AG10803 (cell line): Measurements from ENCODE around the gene RAP1GAP.

ENCODE experiments used
- DNase-seq: peaks from one replicate; pipeline ENCODE4 v3.0.0; 2010; ENCODE audit warnings: low read depth
- H3K4me3 ChIP-seq: 2 replicates; pipeline ENCODE4 v1.5.1; 2011; ENCODE audit warnings: mild to moderate bottlenecking, low read length, control low read depth
- TF ChIP-seq, protein P1 (sequence below): conservative IDR thresholded peaks from 2 replicates; pipeline ENCODE4 v1.5.1; 2011; ENCODE audit warnings: mild to moderate bottlenecking, low read length, control low read depth, inconsistent platforms

Gene RAP1GAP

DNA sequence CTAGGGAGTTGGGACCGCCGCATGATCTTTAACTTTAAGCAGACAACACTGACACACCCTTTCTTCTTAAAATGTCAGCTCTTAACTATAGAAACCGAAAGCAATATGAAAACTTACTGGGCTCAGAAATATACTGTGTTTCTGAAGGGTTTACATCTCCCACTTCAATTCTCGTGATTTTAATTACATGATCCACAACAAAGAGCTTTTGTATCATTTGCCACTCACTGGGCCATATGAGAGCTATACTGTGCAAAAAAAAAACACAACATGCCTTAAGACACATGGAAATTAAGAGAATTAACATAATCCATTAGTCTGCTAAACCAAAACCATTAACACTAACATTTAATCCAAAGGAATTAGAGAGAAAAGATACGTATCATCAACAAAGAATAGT lies 35.0 kb upstream of the RAP1GAP start:
- no peak overlapping the region for H3K4me3 ChIP-seq
- no peak for DNase-seq
- TF ChIP-seq, protein P1, sequence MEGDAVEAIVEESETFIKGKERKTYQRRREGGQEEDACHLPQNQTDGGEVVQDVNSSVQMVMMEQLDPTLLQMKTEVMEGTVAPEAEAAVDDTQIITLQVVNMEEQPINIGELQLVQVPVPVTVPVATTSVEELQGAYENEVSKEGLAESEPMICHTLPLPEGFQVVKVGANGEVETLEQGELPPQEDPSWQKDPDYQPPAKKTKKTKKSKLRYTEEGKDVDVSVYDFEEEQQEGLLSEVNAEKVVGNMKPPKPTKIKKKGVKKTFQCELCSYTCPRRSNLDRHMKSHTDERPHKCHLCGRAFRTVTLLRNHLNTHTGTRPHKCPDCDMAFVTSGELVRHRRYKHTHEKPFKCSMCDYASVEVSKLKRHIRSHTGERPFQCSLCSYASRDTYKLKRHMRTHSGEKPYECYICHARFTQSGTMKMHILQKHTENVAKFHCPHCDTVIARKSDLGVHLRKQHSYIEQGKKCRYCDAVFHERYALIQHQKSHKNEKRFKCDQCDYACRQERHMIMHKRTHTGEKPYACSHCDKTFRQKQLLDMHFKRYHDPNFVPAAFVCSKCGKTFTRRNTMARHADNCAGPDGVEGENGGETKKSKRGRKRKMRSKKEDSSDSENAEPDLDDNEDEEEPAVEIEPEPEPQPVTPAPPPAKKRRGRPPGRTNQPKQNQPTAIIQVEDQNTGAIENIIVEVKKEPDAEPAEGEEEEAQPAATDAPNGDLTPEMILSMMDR = no peak

DNA sequence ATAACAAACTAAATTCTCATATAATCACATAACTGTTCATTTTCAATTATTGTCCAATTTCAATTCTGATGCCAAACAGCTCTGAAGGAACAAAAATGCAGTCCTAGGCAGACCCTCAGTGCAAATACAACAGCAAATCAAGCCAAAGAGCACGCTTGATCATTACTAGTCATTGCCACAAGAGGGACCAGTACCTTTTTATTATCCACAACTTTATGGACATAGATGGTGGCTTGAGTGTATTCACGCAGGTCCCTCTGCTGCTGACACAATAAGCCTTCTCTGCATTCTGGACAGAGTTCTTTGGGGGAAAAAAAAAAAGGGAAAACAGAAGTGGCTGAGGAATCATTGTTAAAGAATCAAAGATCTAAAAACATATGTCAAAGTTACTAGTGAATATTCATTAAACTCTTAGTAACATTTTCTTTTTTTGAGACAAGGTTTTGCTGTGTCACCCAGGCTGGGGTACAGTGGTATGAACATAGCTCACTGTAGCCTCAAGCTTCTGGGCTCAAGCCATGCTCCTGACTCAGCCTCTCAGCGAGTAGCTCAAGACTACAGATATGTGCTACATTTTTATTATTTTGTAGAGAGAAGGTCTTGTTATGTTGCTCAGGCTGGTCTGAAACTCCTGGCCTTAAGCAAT lies 34.3 kb upstream of the RAP1GAP start:
- TF ChIP-seq, protein P1 = peak; percentile 58
- DNase-seq = peak; percentile 87
- no peak overlapping the region for H3K4me3 ChIP-seq

GRCh38 chr1:21702780-21703179 lies 33.6 kb upstream of the RAP1GAP start:
- TF ChIP-seq, protein P1 = no peak
- DNase-seq = peak; percentile 13
- H3K4me3 ChIP-seq = no peak overlapping the region

DNA sequence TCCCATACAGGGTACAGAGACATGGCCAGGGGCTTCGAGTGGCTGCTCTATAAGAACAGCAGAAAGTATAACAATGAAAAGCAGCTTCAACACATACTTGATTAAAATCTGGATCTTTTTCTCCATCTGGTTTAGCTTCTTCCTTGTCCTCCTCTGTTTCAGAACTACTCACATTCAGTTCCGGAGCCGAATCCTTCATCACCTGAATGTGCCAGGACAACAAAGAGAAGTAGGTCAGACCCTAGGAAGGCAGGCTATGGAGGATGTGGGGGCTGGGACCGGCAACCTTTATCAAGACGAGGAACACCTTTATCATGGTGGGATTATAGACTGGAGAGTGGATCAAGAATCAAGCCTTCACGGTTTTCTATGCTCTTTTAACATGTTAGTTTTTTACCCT lies 32.2 kb upstream of the RAP1GAP start:
- TF ChIP-seq, protein P1 = no peak
- H3K4me3 ChIP-seq = no peak overlapping the region
- no peak for DNase-seq

DNA sequence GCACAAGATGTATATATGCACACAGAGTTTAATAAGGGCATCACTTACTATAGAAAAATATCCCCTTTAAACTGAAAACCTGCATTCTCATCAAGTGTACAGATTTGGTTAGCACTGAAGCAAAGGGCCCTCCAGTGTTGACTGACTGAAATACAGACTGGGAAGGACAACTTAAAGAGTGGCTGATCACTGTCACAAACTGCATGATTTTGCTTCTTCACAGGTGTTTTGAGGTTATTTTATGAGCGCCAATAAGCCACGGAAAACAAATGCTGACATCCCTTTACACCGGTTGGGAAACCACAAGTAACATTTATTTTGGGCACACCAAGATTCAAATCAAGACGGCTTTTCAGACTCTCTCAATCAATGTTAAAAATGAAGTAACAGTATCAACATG lies 30.9 kb upstream of the RAP1GAP start:
- no peak for DNase-seq
- TF ChIP-seq, protein P1 = no peak
- H3K4me3 ChIP-seq = no peak overlapping the region

- TF ChIP-seq, protein P1 = no peak
- H3K4me3 ChIP-seq = no peak overlapping the region
- no peak for DNase-seq
Observed at GRCh38 chr1:21696931-21697330, 27.8 kb upstream of the RAP1GAP start.

GRCh38 chr1:21693732-21694131 lies 24.6 kb upstream of the RAP1GAP start:
- H3K4me3 ChIP-seq = no peak overlapping the region
- DNase-seq = peak; percentile 79
- TF ChIP-seq, protein P1 = no peak
